Measurements from ENCODE around the gene ZDHHC5.

ZDHHC5 gene

GRCh38 chr11:57698843-57699365, 31.0 kb downstream of the ZDHHC5 start:
- Histone ChIP-seq H3K4me1 (ENCODE audit: insufficient read depth, low read length) (no peaks in the 10 kb centered on the region), H3K27me3 (ENCODE audit: insufficient read depth, low read length, poor library complexity) (no peaks in the 10 kb centered on the region), H2AFZ (ENCODE audit: low read depth, low read length) (no peak overlapping the region), H3K79me2 (ENCODE audit: insufficient read depth, low read length) (peaks cover 3% of the 10 kb centered on the region; the same call in 1 of the 2 replicates), H3K27ac (ENCODE audit: low read length) (no peak overlapping the region), H3K9ac (ENCODE audit: low read depth, low read length) (no peak overlapping the region), H3K9me3 (ENCODE audit: insufficient read depth, low read length, severe bottlenecking) (no peaks in the 10 kb centered on the region), H3K4me2 (ENCODE audit: insufficient read depth, low read length) (no peak overlapping the region), H3K36me3 (ENCODE audit: insufficient read depth, low read length) (peaks cover 85% of the 10 kb centered on the region), H3K4me3 (ENCODE audit: low read depth in 1 of 2, low read length in 2 of 2) (no peak overlapping the region), H4K20me1 (ENCODE audit: insufficient read depth, low read length) (no peaks in the 10 kb centered on the region)
- TF ChIP-seq CTCF (IDR thresholded peaks at IDR 0.05; ENCODE audit: borderline replicate concordance, extremely low read depth, low read length, poor library complexity, severe bottlenecking) (no peak), EZH2 (IDR thresholded peaks at IDR 0.05; ENCODE audit: borderline replicate concordance, low read depth, low read length, severe bottlenecking) (no peak)
- peak; percentile 28; the same call in 2 of the 3 replicates for ATAC-seq (ENCODE audit: insufficient read depth, low read depth)
- no peak for DNase-seq

GRCh38 chr11:57699813-57700212, 31.9 kb downstream of the ZDHHC5 start:
- Histone ChIP-seq H2AFZ (ENCODE audit: low read depth, low read length) (no peak overlapping the region), H3K4me3 (ENCODE audit: low read depth in 1 of 2, low read length in 2 of 2) (no peak overlapping the region), H3K9me3 (ENCODE audit: insufficient read depth, low read length, severe bottlenecking) (no peaks in the 10 kb centered on the region), H3K79me2 (ENCODE audit: insufficient read depth, low read length) (peaks cover 4% of the 10 kb centered on the region; the same call in 1 of the 2 replicates), H3K9ac (ENCODE audit: low read depth, low read length) (no peak overlapping the region), H4K20me1 (ENCODE audit: insufficient read depth, low read length) (0 out of 2 replicates have a peak, but pooled peaks cover 2% of the 10 kb centered on the region), H3K27me3 (ENCODE audit: insufficient read depth, low read length, poor library complexity) (no peaks in the 10 kb centered on the region), H3K4me1 (ENCODE audit: insufficient read depth, low read length) (no peaks in the 10 kb centered on the region), H3K4me2 (ENCODE audit: insufficient read depth, low read length) (no peak overlapping the region), H3K36me3 (ENCODE audit: insufficient read depth, low read length) (peaks cover 85% of the 10 kb centered on the region), H3K27ac (ENCODE audit: low read length) (no peak overlapping the region)
- no peak for DNase-seq
- ATAC-seq (ENCODE audit: insufficient read depth, low read depth), result no peak
- TF ChIP-seq EZH2 (IDR thresholded peaks at IDR 0.05; ENCODE audit: borderline replicate concordance, low read depth, low read length, severe bottlenecking) (no peak), CTCF (IDR thresholded peaks at IDR 0.05; ENCODE audit: borderline replicate concordance, extremely low read depth, low read length, poor library complexity, severe bottlenecking) (no peak)

GRCh38 chr11:57700425-57700824, 32.5 kb downstream of the ZDHHC5 start:
- Histone ChIP-seq H3K27me3 (ENCODE audit: insufficient read depth, low read length, poor library complexity) (no peaks in the 10 kb centered on the region), H3K27ac (ENCODE audit: low read length) (no peak overlapping the region), H3K79me2 (ENCODE audit: insufficient read depth, low read length) (peaks cover 6% of the 10 kb centered on the region; the same call in 1 of the 2 replicates), H3K4me1 (ENCODE audit: insufficient read depth, low read length) (no peaks in the 10 kb centered on the region), H3K36me3 (ENCODE audit: insufficient read depth, low read length) (peaks cover 82% of the 10 kb centered on the region), H3K4me3 (ENCODE audit: low read depth in 1 of 2, low read length in 2 of 2) (no peak overlapping the region), H3K9me3 (ENCODE audit: insufficient read depth, low read length, severe bottlenecking) (no peaks in the 10 kb centered on the region), H2AFZ (ENCODE audit: low read depth, low read length) (no peak overlapping the region), H4K20me1 (ENCODE audit: insufficient read depth, low read length) (0 out of 2 replicates have a peak, but pooled peaks cover 4% of the 10 kb centered on the region), H3K9ac (ENCODE audit: low read depth, low read length) (no peak overlapping the region), H3K4me2 (ENCODE audit: insufficient read depth, low read length) (no peak overlapping the region)
- DNase-seq (no peak), ATAC-seq (ENCODE audit: insufficient read depth, low read depth) (no peak)
- no peak for TF ChIP-seq EZH2 (IDR thresholded peaks at IDR 0.05; ENCODE audit: borderline replicate concordance, low read depth, low read length, severe bottlenecking)
- no peak for TF ChIP-seq CTCF (IDR thresholded peaks at IDR 0.05; ENCODE audit: borderline replicate concordance, extremely low read depth, low read length, poor library complexity, severe bottlenecking)

All from DND-41 (cell line).